OCI-LY3 (cell line): ENCODE results near the gene KLLN.

Source experiments
- EZH2phosphoT487 ChIP-seq: fragments of 200-600 bp; shearing (Covaris generic); IDR thresholded peaks from 2 replicates; pipeline ENCODE4 v1.6.1; 2018; ENCODE audit warnings: antibody characterized with exemption, mixed run types, low read depth
- TF ChIP-seq, protein P1 (sequence below): fragments of 200-600, 300-600 bp; sonication (generic); IDR thresholded peaks from 2 replicates; pipeline ENCODE4 v1.5.1; 2014; ENCODE audit warnings: antibody characterized with exemption, low read length, low read depth

DNA sequence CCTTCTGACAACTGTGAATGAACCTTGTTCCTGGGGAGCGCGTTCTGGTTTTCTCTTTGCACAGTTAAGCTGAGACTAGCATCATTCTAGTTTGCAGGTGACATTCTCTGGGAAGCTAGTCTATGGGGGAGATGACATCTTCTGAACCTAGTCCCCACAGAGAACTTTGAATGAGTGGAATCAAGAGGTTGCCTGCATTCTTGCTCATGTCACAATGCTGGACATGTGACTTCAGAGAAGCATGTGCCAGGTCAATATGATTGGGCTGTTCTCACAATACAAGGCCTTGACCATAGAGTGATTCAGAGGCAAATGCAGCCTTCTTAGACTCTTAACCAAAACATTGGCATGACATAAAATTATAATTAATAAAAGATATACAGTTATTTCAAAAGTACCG lies 22.1 kb downstream of the KLLN start:
- TF ChIP-seq, protein P1, sequence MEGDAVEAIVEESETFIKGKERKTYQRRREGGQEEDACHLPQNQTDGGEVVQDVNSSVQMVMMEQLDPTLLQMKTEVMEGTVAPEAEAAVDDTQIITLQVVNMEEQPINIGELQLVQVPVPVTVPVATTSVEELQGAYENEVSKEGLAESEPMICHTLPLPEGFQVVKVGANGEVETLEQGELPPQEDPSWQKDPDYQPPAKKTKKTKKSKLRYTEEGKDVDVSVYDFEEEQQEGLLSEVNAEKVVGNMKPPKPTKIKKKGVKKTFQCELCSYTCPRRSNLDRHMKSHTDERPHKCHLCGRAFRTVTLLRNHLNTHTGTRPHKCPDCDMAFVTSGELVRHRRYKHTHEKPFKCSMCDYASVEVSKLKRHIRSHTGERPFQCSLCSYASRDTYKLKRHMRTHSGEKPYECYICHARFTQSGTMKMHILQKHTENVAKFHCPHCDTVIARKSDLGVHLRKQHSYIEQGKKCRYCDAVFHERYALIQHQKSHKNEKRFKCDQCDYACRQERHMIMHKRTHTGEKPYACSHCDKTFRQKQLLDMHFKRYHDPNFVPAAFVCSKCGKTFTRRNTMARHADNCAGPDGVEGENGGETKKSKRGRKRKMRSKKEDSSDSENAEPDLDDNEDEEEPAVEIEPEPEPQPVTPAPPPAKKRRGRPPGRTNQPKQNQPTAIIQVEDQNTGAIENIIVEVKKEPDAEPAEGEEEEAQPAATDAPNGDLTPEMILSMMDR: no peak
- TF ChIP-seq EZH2phosphoT487: no peak
